H1 (cell line): ENCODE results near the gene ZRANB1.

ENCODE experiments used
- EZH2 ChIP-seq: fragments of 200-600 bp; sonication (generic); IDR thresholded peaks from 2 replicates; pipeline ENCODE4 v1.7.1; 2012; ENCODE audit warnings: low read depth, mild to moderate bottlenecking, moderate library complexity, low read length, inconsistent platforms; ENCODE audit not compliant: severe bottlenecking
- PHF8 ChIP-seq: fragments of 200-600 bp; sonication (generic); conservative IDR thresholded peaks from 2 replicates; pipeline ENCODE4 v1.7.1; 2012; ENCODE audit warnings: low read depth, mild to moderate bottlenecking, inconsistent platforms, low read length, moderate library complexity
- SIX5 ChIP-seq: IDR thresholded peaks from 2 replicates; pipeline ENCODE4 v1.6.1; 2011; ENCODE audit warnings: mild to moderate bottlenecking, low read depth, low read length

DNA sequence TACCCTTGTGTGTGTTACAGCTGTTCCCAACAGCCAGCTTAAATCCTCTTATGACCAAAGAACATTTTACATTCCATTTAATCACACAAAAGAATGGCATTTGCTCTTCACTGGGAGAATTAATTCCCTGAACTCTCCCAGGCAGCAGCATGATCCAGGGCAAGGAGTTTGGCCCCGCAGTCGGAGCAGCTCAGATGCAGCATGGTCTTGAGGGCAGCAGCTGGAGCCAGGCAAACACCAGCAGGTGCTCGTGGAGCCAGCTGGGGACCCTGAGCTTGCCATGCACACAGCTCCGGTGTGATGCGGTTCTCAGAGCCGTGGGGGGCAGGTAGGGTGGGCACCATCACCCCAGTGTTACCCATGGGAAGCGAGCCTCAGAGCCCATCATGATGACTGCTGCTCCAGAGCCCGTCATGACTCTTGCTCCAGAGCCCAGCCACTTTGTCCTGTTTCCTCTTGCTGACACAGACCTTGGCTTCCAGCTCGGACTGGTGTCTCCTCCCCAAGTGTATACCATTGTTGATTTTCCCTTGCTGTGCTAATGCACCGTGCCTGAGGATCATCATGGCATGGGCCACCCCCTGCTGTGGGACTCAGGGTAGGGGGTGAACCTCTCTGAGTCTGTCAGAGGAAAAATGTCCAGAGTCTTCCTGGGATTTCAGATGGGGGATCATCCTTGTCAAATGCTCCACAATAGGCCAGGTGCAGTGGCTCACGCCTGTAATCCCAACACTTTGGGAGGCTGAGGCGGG lies 75.8 kb downstream of the ZRANB1 start:
- TF ChIP-seq PHF8, result no peak
- TF ChIP-seq SIX5, result no peak
- TF ChIP-seq EZH2, result no peak
